ENCODE data around the gene TGM2. TPM values are rescaled to one million over a fixed set of nuclear protein-coding genes. Genes with fewer than 3 reads are reported as not detected.

The TGM2 gene
- polyA plus RNA-seq, 1 donor (not counting 4 experiments of a cell fraction or from before 2014, with no cell fraction given) = 18.7 TPM

GRCh38 chr20:38139977-38140753 is 24.9 kb downstream of the TGM2 start:
- Histone ChIP-seq H3K9me1 (ENCODE audit: control insufficient read depth, extremely low read depth, insufficient read depth, low read length) (no peaks in the 10 kb centered on the region), H3K27ac (ENCODE audit: control insufficient read depth, insufficient read depth, low read length) (no peak overlapping the region), H3K79me2 (ENCODE audit: control insufficient read depth, insufficient read depth, low read length) (no peaks in the 10 kb centered on the region), H3K4me2 (ENCODE audit: control insufficient read depth, extremely low read depth, insufficient read depth, low read depth, low read length) (no peak overlapping the region), H3K9ac (ENCODE audit: control insufficient read depth, extremely low read depth, insufficient read depth, low read length) (no peak overlapping the region), H2AFZ (ENCODE audit: control insufficient read depth, low read length) (no peak overlapping the region), H3K4me1 (ENCODE audit: control insufficient read depth, extremely low read depth, insufficient read depth, low read length) (peaks cover 20% of the 10 kb centered on the region), H4K20me1 (ENCODE audit: control insufficient read depth, extremely low read depth, insufficient read depth, low read length) (no peaks in the 10 kb centered on the region), H3K9me3 (ENCODE audit: control insufficient read depth, low read depth, low read length) (no peaks in the 10 kb centered on the region), H3K4me3 (ENCODE audit: control insufficient read depth in 2 of 3, extremely low read depth in 1 of 3, insufficient read depth in 2 of 3, low read depth in 1 of 3, low read length in 3 of 3) (no peak overlapping the region), H3K27me3 (ENCODE audit: control insufficient read depth, extremely low read depth, insufficient read depth, low read length) (no peaks in the 10 kb centered on the region), H3K36me3 (ENCODE audit: control insufficient read depth in 2 of 2, extremely low read depth in 1 of 2, insufficient read depth in 2 of 2, low read length in 2 of 2) (peaks cover 0 to 2% of the 10 kb centered on the region in 2 experiments)
- TF ChIP-seq EZH2 (IDR thresholded peaks at IDR 0.05; ENCODE audit: low read length) (no peak), CTCF (optimal IDR thresholded peaks at IDR 0.05 in 1 of 3, IDR thresholded peaks at IDR 0.05 in 1 of 3, conservative IDR thresholded peaks at IDR 0.05 in 1 of 3; ENCODE audit: extremely low read depth in 1 of 3, insufficient read depth in 2 of 3, low read length in 3 of 3) (no peak)
- no peak for FAIRE-seq
- dilution Hi-C loops (cut with MboI; ENCODE audit: extremely low pct_ligation_motif_present, low sequenced_read_pairs) = no loop called here
- DNase-seq (ENCODE audit: low read depth, low spot score) = no peak

GRCh38 chr20:38139156-38139912 is 25.7 kb downstream of the TGM2 start:
- H3K79me2 ChIP-seq (ENCODE audit: control insufficient read depth, insufficient read depth, low read length) = no peaks in the 10 kb centered on the region
- no peak overlapping the region for H3K9ac ChIP-seq (ENCODE audit: control insufficient read depth, extremely low read depth, insufficient read depth, low read length)
- DNase-seq (ENCODE audit: low read depth, low spot score) (no peak), FAIRE-seq (no peak)
- no peak for TF ChIP-seq EZH2 (IDR thresholded peaks at IDR 0.05; ENCODE audit: low read length)
- no peak overlapping the region for H3K4me2 ChIP-seq (ENCODE audit: control insufficient read depth, extremely low read depth, insufficient read depth, low read depth, low read length)
- peaks cover 20% of the 10 kb centered on the region for H3K4me1 ChIP-seq (ENCODE audit: control insufficient read depth, extremely low read depth, insufficient read depth, low read length)
- dilution Hi-C loops (cut with MboI; ENCODE audit: extremely low pct_ligation_motif_present, low sequenced_read_pairs) = no loop called here
- H3K9me3 ChIP-seq (ENCODE audit: control insufficient read depth, low read depth, low read length) = no peaks in the 10 kb centered on the region
- no peaks in the 10 kb centered on the region for H3K27me3 ChIP-seq (ENCODE audit: control insufficient read depth, extremely low read depth, insufficient read depth, low read length)
- H3K4me3 ChIP-seq (ENCODE audit: control insufficient read depth in 2 of 3, extremely low read depth in 1 of 3, insufficient read depth in 2 of 3, low read depth in 1 of 3, low read length in 3 of 3) = no peak overlapping the region
- peaks cover 0 to 2% of the 10 kb centered on the region in 2 experiments for H3K36me3 ChIP-seq (ENCODE audit: control insufficient read depth in 2 of 2, extremely low read depth in 1 of 2, insufficient read depth in 2 of 2, low read length in 2 of 2)
- no peaks in the 10 kb centered on the region for H4K20me1 ChIP-seq (ENCODE audit: control insufficient read depth, extremely low read depth, insufficient read depth, low read length)
- no peaks in the 10 kb centered on the region for H3K9me1 ChIP-seq (ENCODE audit: control insufficient read depth, extremely low read depth, insufficient read depth, low read length)
- no peak overlapping the region for H3K27ac ChIP-seq (ENCODE audit: control insufficient read depth, insufficient read depth, low read length)
- H2AFZ ChIP-seq (ENCODE audit: control insufficient read depth, low read length) = no peak overlapping the region
